Trophoblast cell (in vitro differentiated cells and primary cell): ENCODE measurements around the gene CHI3L1.

Experiments used
- DNase-seq, 2 donors: peaks; one replicate each; pipeline ENCODE4 v3.0.0-alpha.2; 2016
- H2AFZ ChIP-seq: 2 replicates; pipeline ENCODE4 v1.6.1; 2013; ENCODE audit warnings: low read length, moderate library complexity, mild to moderate bottlenecking; ENCODE audit not compliant: insufficient read depth, poor library complexity
- H2AK5ac ChIP-seq: 2 replicates; pipeline ENCODE4 v1.6.1; 2013; ENCODE audit warnings: mild to moderate bottlenecking, low read length
- H2BK120ac ChIP-seq: 2 replicates; pipeline ENCODE4 v1.6.1; 2013; ENCODE audit warnings: low read length, mild to moderate bottlenecking, moderate library complexity; ENCODE audit not compliant: insufficient read depth, poor library complexity
- H2BK12ac ChIP-seq: 2 replicates; pipeline ENCODE4 v1.6.1; 2013; ENCODE audit warnings: mild to moderate bottlenecking, low read length, moderate library complexity
- H2BK5ac ChIP-seq: 2 replicates; pipeline ENCODE4 v1.6.1; 2013; ENCODE audit warnings: low read length, low read depth, moderate library complexity, mild to moderate bottlenecking; ENCODE audit not compliant: poor library complexity
- H3K14ac ChIP-seq: 2 replicates; pipeline ENCODE4 v1.6.1; 2013; ENCODE audit warnings: mild to moderate bottlenecking, low read length
- H3K18ac ChIP-seq: 2 replicates; pipeline ENCODE4 v1.6.1; 2013; ENCODE audit warnings: mild to moderate bottlenecking, low read length
- H3K23ac ChIP-seq: 2 replicates; pipeline ENCODE4 v1.6.1; 2013; ENCODE audit warnings: low read length
- H3K27ac ChIP-seq: 2 replicates; pipeline ENCODE4 v1.5.1; 2013; ENCODE audit warnings: low read depth, mild to moderate bottlenecking, inconsistent platforms, low read length, moderate library complexity
- H3K27me3 ChIP-seq: 2 replicates; pipeline ENCODE4 v1.6.1; 2013; ENCODE audit warnings: inconsistent platforms, mild to moderate bottlenecking, low read length, moderate library complexity; ENCODE audit not compliant: insufficient read depth
- H3K36me3 ChIP-seq, 2 experiments: 1 replicate in 1 of 2; 2 replicates in 1 of 2; pipeline ENCODE4 v1.6.1; 2013; ENCODE audit warnings: low read length in 2 of 2, mild to moderate bottlenecking in 2 of 2, moderate library complexity in 1 of 2; ENCODE audit not compliant: insufficient read depth in 2 of 2, control insufficient read depth in 1 of 2
- H3K4ac ChIP-seq: 2 replicates; pipeline ENCODE4 v1.6.1; 2013; ENCODE audit warnings: low read depth, mild to moderate bottlenecking, low read length, moderate library complexity
- H3K4me1 ChIP-seq, 2 experiments: 1 replicate in 1 of 2; 2 replicates in 1 of 2; pipeline ENCODE4 v1.6.1; 2013; ENCODE audit warnings: low read length in 2 of 2, mild to moderate bottlenecking in 2 of 2, moderate library complexity in 1 of 2; ENCODE audit not compliant: insufficient read depth in 2 of 2, control insufficient read depth in 1 of 2
- H3K4me2 ChIP-seq: 2 replicates; pipeline ENCODE4 v1.6.1; 2013; ENCODE audit warnings: inconsistent platforms, mild to moderate bottlenecking, low read length, moderate library complexity
- H3K4me3 ChIP-seq: 2 replicates; pipeline ENCODE4 v1.5.1; 2013; ENCODE audit warnings: mild to moderate bottlenecking, low read depth, low read length, inconsistent platforms
- H3K79me1 ChIP-seq: one replicate; pipeline ENCODE4 v1.6.1; 2013; ENCODE audit warnings: low read length
- H3K79me2 ChIP-seq: 2 replicates; pipeline ENCODE4 v1.6.1; 2013; ENCODE audit warnings: low read length, mild to moderate bottlenecking; ENCODE audit not compliant: control insufficient read depth, insufficient read depth, poor library complexity
- H3K9ac ChIP-seq: 2 replicates; pipeline ENCODE4 v1.6.1; 2013; ENCODE audit warnings: mild to moderate bottlenecking, low read length
- H3K9me3 ChIP-seq: 2 replicates; pipeline ENCODE4 v1.6.1; 2013; ENCODE audit warnings: low read depth, mild to moderate bottlenecking, control low read depth, inconsistent platforms, low read length; ENCODE audit not compliant: insufficient read depth
- H4K12ac ChIP-seq: 2 replicates; pipeline ENCODE4 v1.6.1; 2013; ENCODE audit warnings: low read depth, mild to moderate bottlenecking, low read length, moderate library complexity
- H4K8ac ChIP-seq: 2 replicates; pipeline ENCODE4 v1.6.1; 2013; ENCODE audit warnings: low read depth, mild to moderate bottlenecking, low read length, moderate library complexity
- H4K91ac ChIP-seq: one replicate; pipeline ENCODE4 v1.6.1; 2013; ENCODE audit warnings: low read depth, mild to moderate bottlenecking, low read length, moderate library complexity
- WGBS: extraction: QIAGEN DNeasy Blood & Tissue Kit; methylation state at CpG from one replicate; pipeline ENCODE4 v1.1.7; 2013; ENCODE audit warnings: missing lambda C conversion rate; ENCODE audit not compliant: insufficient read length, insufficient coverage; ENCODE audit errors: extremely low coverage; 5-methylcytosine and 5-hydroxymethylcytosine counted together

The CHI3L1 gene

GRCh38 chr1:203219171-203219570 lies 32.7 kb upstream of the CHI3L1 start:
- peaks cover 2% of the 10 kb centered on the region for H3K9me3 ChIP-seq
- H3K4me3 ChIP-seq = no peak overlapping the region
- no CpG with 5 or more reads among the region's 1 CpG for WGBS
- H4K12ac ChIP-seq = no peak overlapping the region
- H3K79me2 ChIP-seq = no peaks in the 10 kb centered on the region
- H2BK5ac ChIP-seq = no peak overlapping the region
- H3K79me1 ChIP-seq = no peaks in the 10 kb centered on the region
- no peak overlapping the region for H3K23ac ChIP-seq
- no peaks in the 10 kb centered on the region for H3K27me3 ChIP-seq
- H4K91ac ChIP-seq = no peak overlapping the region
- no peak overlapping the region for H2BK12ac ChIP-seq
- no peak overlapping the region for H4K8ac ChIP-seq
- H2BK120ac ChIP-seq = no peak overlapping the region
- H3K14ac ChIP-seq = no peak overlapping the region
- no peak overlapping the region for H3K27ac ChIP-seq
- H3K4ac ChIP-seq = no peak overlapping the region
- no peaks in the 10 kb centered on the region for H3K36me3 ChIP-seq
- DNase-seq = no peak
- H2AK5ac ChIP-seq = no peak overlapping the region
- no peaks in the 10 kb centered on the region for H3K4me1 ChIP-seq
- no peak overlapping the region for H3K4me2 ChIP-seq
- H3K9ac ChIP-seq = no peak overlapping the region
- H2AFZ ChIP-seq = no peak overlapping the region
- H3K18ac ChIP-seq = no peak overlapping the region

DNA sequence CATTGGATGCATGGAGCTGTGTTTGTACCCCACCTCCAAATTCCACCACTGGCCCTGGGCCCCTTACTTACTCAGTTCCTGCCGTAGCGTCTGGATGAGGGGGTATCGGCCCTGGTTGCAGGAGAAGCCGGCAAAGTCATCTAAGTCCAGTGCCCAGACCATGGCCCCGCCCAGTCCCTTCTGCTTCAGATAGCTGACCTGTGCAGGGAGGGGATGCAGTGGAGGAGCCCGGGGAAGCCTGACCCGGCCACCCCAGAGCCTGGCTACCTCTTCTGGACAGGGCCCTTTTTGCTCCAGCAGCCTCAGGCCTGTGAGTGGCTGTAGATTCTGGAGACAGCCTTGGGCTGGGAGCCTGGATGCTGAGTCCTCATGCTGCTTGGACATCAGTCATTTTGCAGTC lies 31.2 kb upstream of the CHI3L1 start:
- H3K14ac ChIP-seq = no peak overlapping the region
- H3K27ac ChIP-seq = no peak overlapping the region
- H3K79me2 ChIP-seq = no peaks in the 10 kb centered on the region
- no CpG with 5 or more reads among the region's 7 CpGs for WGBS
- no peak overlapping the region for H3K4me3 ChIP-seq
- no peak overlapping the region for H2BK120ac ChIP-seq
- no peak overlapping the region for H3K4ac ChIP-seq
- no peaks in the 10 kb centered on the region for H3K27me3 ChIP-seq
- H3K79me1 ChIP-seq = no peaks in the 10 kb centered on the region
- H4K91ac ChIP-seq = no peak overlapping the region
- H3K23ac ChIP-seq = no peak overlapping the region
- peak overlapping the region; percentile 26 for H3K9ac ChIP-seq
- H4K12ac ChIP-seq = no peak overlapping the region
- no peak overlapping the region for H4K8ac ChIP-seq
- H3K36me3 ChIP-seq = no peaks in the 10 kb centered on the region
- H3K18ac ChIP-seq = no peak overlapping the region
- H3K4me1 ChIP-seq = no peaks in the 10 kb centered on the region
- no peaks in the 10 kb centered on the region for H3K9me3 ChIP-seq
- no peak overlapping the region for H3K4me2 ChIP-seq
- H2BK5ac ChIP-seq = no peak overlapping the region
- no peak overlapping the region for H2AFZ ChIP-seq
- no peak for DNase-seq
- no peak overlapping the region for H2BK12ac ChIP-seq
- H2AK5ac ChIP-seq = no peak overlapping the region

- Histone ChIP-seq H3K14ac (no peak overlapping the region), H3K4me3 (no peak overlapping the region), H3K4me2 (no peak overlapping the region), H3K27me3 (no peaks in the 10 kb centered on the region), H3K4ac (no peak overlapping the region), H2BK12ac (no peak overlapping the region), H3K9ac (no peak overlapping the region), H4K91ac (no peak overlapping the region), H3K79me2 (no peaks in the 10 kb centered on the region), H3K23ac (no peak overlapping the region), H3K36me3 (no peaks in the 10 kb centered on the region), H4K12ac (no peak overlapping the region), H3K18ac (no peak overlapping the region), H2BK120ac (no peak overlapping the region), H3K79me1 (no peaks in the 10 kb centered on the region), H2AFZ (no peak overlapping the region), H2AK5ac (no peak overlapping the region), H3K4me1 (no peaks in the 10 kb centered on the region), H3K9me3 (no peaks in the 10 kb centered on the region), H2BK5ac (no peak overlapping the region), H3K27ac (no peak overlapping the region), H4K8ac (no peak overlapping the region)
- WGBS = no CpG with 5 or more reads among the region's 6 CpGs
- peak in 1 of 2 donors; percentile 12 for DNase-seq
These were observed 30.7 kb upstream of the CHI3L1 start for GRCh38 chr1:203217139-203217655.

- Histone ChIP-seq H2AK5ac (no peak overlapping the region), H3K4me2 (no peak overlapping the region), H3K18ac (no peak overlapping the region), H2BK120ac (no peak overlapping the region), H4K12ac (no peak overlapping the region), H2BK5ac (no peak overlapping the region), H3K4ac (no peak overlapping the region), H4K8ac (no peak overlapping the region), H3K79me1 (no peaks in the 10 kb centered on the region), H3K4me1 (no peaks in the 10 kb centered on the region), H3K27me3 (no peaks in the 10 kb centered on the region), H3K23ac (no peak overlapping the region), H3K14ac (no peak overlapping the region), H3K79me2 (no peaks in the 10 kb centered on the region), H4K91ac (no peak overlapping the region), H2BK12ac (no peak overlapping the region), H3K9ac (no peak overlapping the region), H3K9me3 (no peaks in the 10 kb centered on the region), H3K4me3 (no peak overlapping the region), H2AFZ (no peak overlapping the region), H3K27ac (no peak overlapping the region), H3K36me3 (no peaks in the 10 kb centered on the region)
- WGBS = no CpG with 5 or more reads among the region's 19 CpGs
- DNase-seq = peak; percentile 57 to 91
These were observed 30.0 kb upstream of the CHI3L1 start for GRCh38 chr1:203216274-203217138.
